SK-N-MC (cell line): Measurements from ENCODE around the gene APOF.

Experiments used
- DNase-seq: peaks from one replicate; pipeline ENCODE4 v3.0.0-alpha.2; 2011; ENCODE audit warnings: low read depth, low spot score
- H3K27ac ChIP-seq: fragments of 200-600 bp; sonication (generic); 2 replicates; pipeline ENCODE4 v1.5.1; 2016; ENCODE audit warnings: mixed run types
- H3K36me3 ChIP-seq: fragments of 200-600 bp; sonication (generic); 2 replicates; pipeline ENCODE4 v1.6.1; 2017; ENCODE audit warnings: antibody characterized with exemption, low read length, mixed read lengths; ENCODE audit not compliant: insufficient read depth
- H3K4me3 ChIP-seq: fragments of 200-600 bp; sonication (generic); 2 replicates; pipeline ENCODE4 v1.5.1; 2016
- H3K9ac ChIP-seq: fragments of 200-600 bp; sonication (generic); 2 replicates; pipeline ENCODE4 v1.8.0; 2017; ENCODE audit warnings: mixed run types, mixed read lengths; ENCODE audit not compliant: insufficient read length
- H3K9me3 ChIP-seq: fragments of 200-600 bp; sonication (generic); 2 replicates; pipeline ENCODE4 v1.6.1; 2017; ENCODE audit warnings: low read depth, mild to moderate bottlenecking, antibody characterized with exemption, low read length, moderate library complexity, mixed read lengths
- EZH2 ChIP-seq: fragments of 200-600 bp; sonication (generic); IDR thresholded peaks from one replicate; pipeline ENCODE4 v1.6.1; 2017; ENCODE audit warnings: antibody characterized with exemption
- FOXP2 ChIP-seq: optimal IDR thresholded peaks from 2 replicates; pipeline ENCODE3; 2011; ENCODE audit warnings: mild to moderate bottlenecking, moderate library complexity; ENCODE audit not compliant: insufficient read depth; ENCODE audit errors: extremely low read length, control extremely low read depth
- POLR2AphosphoS5 ChIP-seq: IDR thresholded peaks from 2 replicates; pipeline ENCODE4 v1.6.1; 2012; ENCODE audit warnings: mild to moderate bottlenecking, low read depth, low read length, borderline replicate concordance

The APOF gene

GRCh38 chr12:56398324-56398723, 35.7 kb upstream of the APOF start:
- no peaks in the 10 kb centered on the region for H3K9me3 ChIP-seq

GRCh38 chr12:56392331-56392730, 29.7 kb upstream of the APOF start:
- no peak for TF ChIP-seq POLR2AphosphoS5
- no peak overlapping the region for H3K9ac ChIP-seq
- H3K27ac ChIP-seq = no peak overlapping the region
- no peaks in the 10 kb centered on the region for H3K36me3 ChIP-seq
- no peaks in the 10 kb centered on the region for H3K9me3 ChIP-seq
- no peak overlapping the region for H3K4me3 ChIP-seq
- DNase-seq = no peak

More at GRCh38 chr12:56398324-56398723, 35.7 kb upstream of the APOF start:
- H3K9ac ChIP-seq = no peak overlapping the region
- H3K27ac ChIP-seq = no peak overlapping the region
- DNase-seq = no peak
- no peaks in the 10 kb centered on the region for H3K36me3 ChIP-seq
- TF ChIP-seq POLR2AphosphoS5 (no peak), FOXP2 (no peak), EZH2 (no peak)
- no peak overlapping the region for H3K4me3 ChIP-seq

GRCh38 chr12:56391721-56392120, 29.1 kb upstream of the APOF start:
- DNase-seq = no peak
- Histone ChIP-seq H3K4me3 (no peak overlapping the region), H3K27ac (no peak overlapping the region), H3K36me3 (no peaks in the 10 kb centered on the region), H3K9me3 (no peaks in the 10 kb centered on the region), H3K9ac (no peak overlapping the region)
- no peak for TF ChIP-seq POLR2AphosphoS5
- TF ChIP-seq EZH2 = no peak
- TF ChIP-seq FOXP2 = no peak

GRCh38 chr12:56389412-56389811, 26.8 kb upstream of the APOF start:
- H3K9me3 ChIP-seq = no peaks in the 10 kb centered on the region
- H3K9ac ChIP-seq = no peak overlapping the region
- no peak overlapping the region for H3K4me3 ChIP-seq
- no peak overlapping the region for H3K27ac ChIP-seq
- no peak for DNase-seq
- H3K36me3 ChIP-seq = no peaks in the 10 kb centered on the region
- TF ChIP-seq EZH2 (no peak), FOXP2 (no peak), POLR2AphosphoS5 (no peak)

GRCh38 chr12:56387152-56387736, 24.6 kb upstream of the APOF start:
- Histone ChIP-seq H3K36me3 (no peaks in the 10 kb centered on the region), H3K9ac (no peak overlapping the region), H3K4me3 (no peak overlapping the region), H3K27ac (no peak overlapping the region), H3K9me3 (no peaks in the 10 kb centered on the region)
- TF ChIP-seq EZH2 = no peak
- no peak for TF ChIP-seq FOXP2
- TF ChIP-seq POLR2AphosphoS5 = no peak
- DNase-seq = no peak

GRCh38 chr12:56385873-56386272, 23.2 kb upstream of the APOF start:
- no peak for DNase-seq
- no peak overlapping the region for H3K4me3 ChIP-seq
- no peaks in the 10 kb centered on the region for H3K9me3 ChIP-seq
- H3K9ac ChIP-seq = no peak overlapping the region
- no peaks in the 10 kb centered on the region for H3K36me3 ChIP-seq
- no peak overlapping the region for H3K27ac ChIP-seq
- TF ChIP-seq EZH2 = no peak
- TF ChIP-seq FOXP2 = no peak
- no peak for TF ChIP-seq POLR2AphosphoS5

- no peak for DNase-seq
- no peak for TF ChIP-seq POLR2AphosphoS5
- no peak for TF ChIP-seq FOXP2
- no peak for TF ChIP-seq EZH2
- no peaks in the 10 kb centered on the region for H3K9me3 ChIP-seq
- H3K9ac ChIP-seq = no peak overlapping the region
- H3K36me3 ChIP-seq = no peaks in the 10 kb centered on the region
- no peak overlapping the region for H3K4me3 ChIP-seq
- H3K27ac ChIP-seq = no peak overlapping the region
Measured at GRCh38 chr12:56382611-56383010, 20.0 kb upstream of the APOF start.

- H3K27ac ChIP-seq = no peak overlapping the region
- no peak for TF ChIP-seq POLR2AphosphoS5
- TF ChIP-seq EZH2 = no peak
- no peak for TF ChIP-seq FOXP2
- no peak for DNase-seq
- no peak overlapping the region for H3K9ac ChIP-seq
- H3K4me3 ChIP-seq = no peak overlapping the region
- no peaks in the 10 kb centered on the region for H3K36me3 ChIP-seq
- H3K9me3 ChIP-seq = no peaks in the 10 kb centered on the region
Measured at GRCh38 chr12:56377989-56378316, 15.3 kb upstream of the APOF start.

GRCh38 chr12:56377310-56377988, 14.8 kb upstream of the APOF start:
- TF ChIP-seq EZH2 (no peak), POLR2AphosphoS5 (no peak), FOXP2 (no peak)

More at GRCh38 chr12:56377310-56377988, 14.8 kb upstream of the APOF start:
- H3K9me3 ChIP-seq = no peaks in the 10 kb centered on the region
- H3K4me3 ChIP-seq = no peak overlapping the region
- H3K36me3 ChIP-seq = no peaks in the 10 kb centered on the region
- DNase-seq = no peak
- H3K9ac ChIP-seq = no peak overlapping the region
- H3K27ac ChIP-seq = no peak overlapping the region
